ENCODE data around the gene HTR1B.

The HTR1B gene

GRCh38 chr6:77455271-77455670 is 8.0 kb downstream of the HTR1B start:
- DNase-seq, result no peak

GRCh38 chr6:77454386-77454785 is 8.9 kb downstream of the HTR1B start:
- no peak for DNase-seq

- no peak for DNase-seq
These were observed 11.8 kb downstream of the HTR1B start for GRCh38 chr6:77451466-77451865.

- DNase-seq, result no peak
These were observed 12.4 kb downstream of the HTR1B start for GRCh38 chr6:77450924-77451323.

- DNase-seq, result no peak
These were observed 14.7 kb downstream of the HTR1B start for GRCh38 chr6:77448546-77448945.

DNA sequence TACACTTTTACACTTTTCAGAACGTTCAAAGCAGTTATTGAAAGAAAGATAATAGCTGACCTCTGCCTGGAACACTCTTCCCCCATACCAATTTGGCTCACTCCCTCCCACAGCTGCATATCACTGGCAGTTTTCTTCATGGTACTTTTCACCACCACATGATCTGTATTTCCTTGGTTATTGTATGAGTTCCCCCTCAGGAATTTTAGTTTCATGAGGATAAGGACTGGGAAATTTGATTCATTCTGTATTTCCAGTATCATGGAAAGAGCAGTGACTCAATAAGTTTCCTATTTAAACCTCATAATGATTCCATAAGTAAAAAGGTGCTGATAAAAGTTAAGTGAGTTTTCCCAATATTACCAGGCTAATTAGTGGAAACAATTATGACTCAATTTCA is 16.0 kb downstream of the HTR1B start:
- DNase-seq, result no peak

- no peak for DNase-seq
These were observed 17.0 kb downstream of the HTR1B start for GRCh38 chr6:77446249-77446648.

GRCh38 chr6:77445214-77445613 is 18.1 kb downstream of the HTR1B start:
- no peak for DNase-seq

- DNase-seq, result no peak
These were observed 22.9 kb downstream of the HTR1B start for GRCh38 chr6:77440206-77440976.

DNA sequence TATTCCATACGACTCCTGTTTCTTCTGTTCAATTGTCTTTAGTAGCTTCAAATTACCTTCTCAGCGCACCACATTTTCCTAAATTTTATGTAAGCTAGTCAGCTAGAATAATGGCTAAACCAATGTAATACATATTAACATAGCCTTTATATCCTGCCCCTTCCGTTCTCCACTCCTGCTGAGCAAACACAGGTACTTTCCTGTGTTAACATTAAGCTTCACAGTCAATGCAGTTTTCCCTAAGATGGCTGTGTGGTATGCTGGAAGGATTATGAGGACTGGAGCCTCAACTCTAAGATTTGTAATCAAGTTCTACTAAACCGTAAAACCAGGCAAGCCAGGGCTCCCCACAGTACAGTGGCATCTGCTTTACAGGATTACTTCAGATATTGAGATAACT is 29.4 kb downstream of the HTR1B start:
- DNase-seq, result no peak

GRCh38 chr6:77430504-77430903 is 32.8 kb downstream of the HTR1B start:
- DNase-seq, result no peak

DNA sequence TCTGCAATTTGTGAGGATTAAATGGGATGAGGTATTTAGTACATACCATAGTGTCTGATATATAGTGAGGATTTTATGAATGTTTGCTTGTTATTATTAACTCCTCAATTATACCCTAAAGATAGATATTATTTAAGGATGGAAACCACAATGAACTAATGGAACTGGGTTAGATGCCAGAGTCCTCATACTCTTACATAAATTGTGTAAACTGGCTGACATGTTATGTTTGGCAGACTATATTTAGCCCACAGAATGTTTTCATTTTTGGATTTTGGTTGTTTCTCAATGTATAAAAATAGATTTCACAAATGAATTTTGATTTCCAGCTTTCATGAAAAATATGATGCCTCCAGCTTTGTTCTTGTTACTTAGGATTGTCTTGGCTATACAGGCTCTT is 37.6 kb downstream of the HTR1B start:
- no peak for DNase-seq

DNA sequence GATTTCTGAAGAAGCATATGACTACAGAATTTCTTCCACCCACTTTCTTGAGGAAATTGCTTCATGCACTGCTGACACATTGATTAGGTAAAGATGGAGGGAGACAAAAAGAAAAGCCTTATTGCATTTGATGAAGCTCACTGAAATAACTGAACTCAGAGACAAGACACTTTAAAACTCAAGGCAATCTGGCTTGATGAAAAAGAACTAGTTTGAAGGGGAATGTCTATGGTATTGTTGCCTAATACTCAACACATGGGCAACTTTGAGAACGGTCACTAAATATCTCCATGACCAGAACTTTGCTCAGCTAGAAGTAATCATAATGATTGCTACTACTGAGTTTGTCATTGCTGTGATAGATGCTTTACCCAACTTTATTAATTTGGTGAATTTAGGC is 38.1 kb downstream of the HTR1B start:
- no peak for DNase-seq

GRCh38 chr6:77424761-77425160 is 38.5 kb downstream of the HTR1B start:
- no peak for DNase-seq

DNA sequence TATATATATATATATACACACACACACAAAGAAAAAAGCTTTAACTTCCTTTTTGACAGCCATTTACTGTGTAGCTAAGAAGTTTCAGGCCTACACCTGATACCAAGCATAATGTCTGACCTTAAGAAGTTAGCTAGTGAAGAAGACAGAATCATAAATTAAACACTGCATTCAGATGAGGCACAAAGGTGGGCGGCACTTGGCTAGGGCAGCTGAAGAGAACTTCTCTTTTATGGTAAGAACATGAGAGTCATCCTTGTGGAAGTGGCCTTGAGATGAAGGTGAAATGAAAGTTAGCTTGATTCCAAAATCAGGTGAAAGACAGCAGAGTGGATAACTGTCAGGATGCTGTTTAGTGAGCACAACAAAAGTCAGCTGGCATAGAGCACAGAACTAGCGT is 46.5 kb downstream of the HTR1B start:
- DNase-seq, result no peak

GRCh38 chr6:77415706-77416105 is 47.6 kb downstream of the HTR1B start:
- no peak for DNase-seq

Measured in left hindlimb (tissue), 1 donor.